ENCODE measurements around the gene HS1BP3.

DNA sequence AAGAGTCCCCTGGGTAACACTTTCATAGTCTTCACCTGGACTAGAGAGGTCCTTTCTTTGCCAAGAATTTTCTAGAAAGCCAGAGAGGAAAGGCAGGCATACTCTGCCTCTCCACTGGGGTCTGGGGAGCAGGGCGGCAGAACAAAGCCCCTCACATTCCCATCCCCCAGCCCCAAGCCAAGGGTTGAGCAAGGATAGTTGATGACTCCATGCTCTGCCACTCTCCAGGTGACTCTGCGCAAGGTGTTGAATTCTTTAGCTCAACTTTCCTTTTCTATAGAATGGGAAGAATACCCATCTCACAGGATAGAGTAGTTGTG, 13.1 kb upstream of the HS1BP3 start:
- TF ChIP-seq CTCF (IDR thresholded peaks at IDR 0.05; ENCODE audit: extremely low read depth in 1 of 2, insufficient read depth in 1 of 2, low read depth in 1 of 2, low read length in 2 of 2) = no peak
- TF ChIP-seq JUN (IDR thresholded peaks at IDR 0.05; ENCODE audit: borderline replicate concordance, insufficient read depth, insufficient read length, low read depth) = no peak
- TF ChIP-seq, protein P1, sequence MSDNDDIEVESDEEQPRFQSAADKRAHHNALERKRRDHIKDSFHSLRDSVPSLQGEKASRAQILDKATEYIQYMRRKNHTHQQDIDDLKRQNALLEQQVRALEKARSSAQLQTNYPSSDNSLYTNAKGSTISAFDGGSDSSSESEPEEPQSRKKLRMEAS (IDR thresholded peaks at IDR 0.05; ENCODE audit: insufficient read depth, insufficient read length) = no peak
- TF ChIP-seq POLR2A (IDR thresholded peaks at IDR 0.05; ENCODE audit: low read depth, low read length) = no peak
- no peak for TF ChIP-seq MYC (IDR thresholded peaks at IDR 0.05; ENCODE audit: low read depth, low read length)
